ENCODE results near the gene PRPF19. TPM values are rescaled to one million over a fixed set of nuclear protein-coding genes. Genes with fewer than 3 reads are reported as not detected.
A peak's percentile ranks its signal among the peaks of the same experiment; 100 is the strongest.

Gene PRPF19
- total RNA-seq, 5 donors from 2014 or later (not counting 1 experiment from before 2014, with no cell fraction given) = 81.7 to 106 (median 96.9) TPM

DNA sequence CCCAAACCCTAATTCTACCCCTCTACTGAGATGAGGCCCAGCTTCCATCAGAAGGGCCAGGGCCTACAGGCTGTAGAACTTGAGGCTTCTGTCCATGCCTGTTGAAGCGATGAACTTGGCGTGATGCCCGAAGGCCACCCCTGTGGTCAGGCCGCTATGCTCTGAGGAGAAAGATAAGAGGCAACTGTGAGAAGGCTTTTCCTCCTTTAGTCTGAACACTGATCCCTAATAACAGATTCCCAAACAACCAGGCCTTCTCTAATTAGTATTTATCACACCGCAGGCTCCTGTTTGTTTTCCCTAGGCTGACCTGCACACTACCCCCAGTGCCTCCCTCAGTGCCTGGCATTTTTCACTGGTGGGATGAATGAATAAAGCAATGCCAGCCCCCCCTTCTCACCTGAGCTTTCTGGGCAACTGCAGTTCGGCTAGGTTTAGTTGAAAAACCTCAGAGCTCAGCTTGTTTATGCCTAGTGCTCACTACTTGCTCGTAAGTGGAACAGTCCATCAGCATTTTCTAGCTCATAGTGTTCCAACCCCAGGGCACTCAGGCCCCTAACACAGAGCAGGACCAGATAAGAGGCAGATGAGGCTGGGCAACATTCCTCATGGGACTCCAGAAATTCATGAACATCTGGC, 15.2 kb downstream of the PRPF19 start:
- POLR2A ChIA-PET = interaction anchor here in 1 of 2 donors (0.6 to 1.1 kb wide), 3 partner anchors 14 to 249 kb away, joined by 3 to 4 read pairs (median 4); no protein-coding TSS in a partner anchor
- Mint-ChIP-seq H3K36me3 (peaks cover 53% of the 10 kb centered on the region), H3K4me3 (no peak overlapping the region), H3K9me3 (no peaks in the 10 kb centered on the region), H3K4me1 (peaks cover 0 to 8% (median 5%) of the 10 kb centered on the region in 3 donors), H3K27ac (no peak overlapping the region), H3K27me3 (no peaks in the 10 kb centered on the region)
- Histone ChIP-seq H3K4me3 (ENCODE audit: control insufficient read depth in 1 of 2, extremely low read depth in 1 of 2, low read length in 1 of 2) (no peak overlapping the region), H3K27ac (ENCODE audit: low read length) (no peak overlapping the region), H3K27me3 (replicated peaks in 1 of 2; ENCODE audit: control insufficient read depth in 2 of 2, extremely low read depth in 1 of 2, insufficient read depth in 2 of 2, low read length in 1 of 2) (no peaks in the 10 kb centered on the region), H3K4me1 (ENCODE audit: control insufficient read depth in 1 of 2, extremely low read depth in 1 of 2, insufficient read depth in 2 of 2, low read length in 2 of 2) (no peaks in the 10 kb centered on the region), H3K36me3 (ENCODE audit: control insufficient read depth in 2 of 2, extremely low read depth in 1 of 2, insufficient read depth in 1 of 2, low read length in 1 of 2) (peaks cover 5 to 55% of the 10 kb centered on the region in 2 donors), H3K9me3 (no peaks in the 10 kb centered on the region)
- ATAC-seq (replicated peaks in 1 of 4) = no peak
- CTCF ChIA-PET = interaction anchor here (0.6 to 1.3 kb wide), 4 partner anchors 9 to 1118 kb away, joined by 3 to 5 read pairs (median 4); no protein-coding TSS in a partner anchor
- DNase-seq = no peak
- WGBS (ENCODE audit: insufficient coverage) = 92% methylated on average over 2 of the region's 7 CpGs

- Histone ChIP-seq H3K27ac (ENCODE audit: low read length) (no peak overlapping the region), H3K9me3 (no peaks in the 10 kb centered on the region), H3K4me1 (ENCODE audit: control insufficient read depth in 1 of 2, extremely low read depth in 1 of 2, insufficient read depth in 2 of 2, low read length in 2 of 2) (no peaks in the 10 kb centered on the region), H3K27me3 (replicated peaks in 1 of 2; ENCODE audit: control insufficient read depth in 2 of 2, extremely low read depth in 1 of 2, insufficient read depth in 2 of 2, low read length in 1 of 2) (no peaks in the 10 kb centered on the region), H3K36me3 (ENCODE audit: control insufficient read depth in 2 of 2, extremely low read depth in 1 of 2, insufficient read depth in 1 of 2, low read length in 1 of 2) (peaks cover 5 to 49% of the 10 kb centered on the region in 2 donors), H3K4me3 (ENCODE audit: control insufficient read depth in 1 of 2, extremely low read depth in 1 of 2, low read length in 1 of 2) (no peak overlapping the region)
- H3K9me3 Mint-ChIP-seq = no peaks in the 10 kb centered on the region
- peaks cover 0 to 8% (median 5%) of the 10 kb centered on the region in 3 donors for H3K4me1 Mint-ChIP-seq
- H3K27ac Mint-ChIP-seq = no peak overlapping the region
- peaks cover 50% of the 10 kb centered on the region for H3K36me3 Mint-ChIP-seq
- ATAC-seq (replicated peaks in 1 of 4) (no peak), DNase-seq (no peak)
- H3K27me3 Mint-ChIP-seq = no peaks in the 10 kb centered on the region
- CTCF ChIA-PET = interaction anchor here (0.6 to 1.3 kb wide), 3 partner anchors 60 to 1117 kb away, joined by 3 to 5 read pairs (median 4); no protein-coding TSS in a partner anchor
- H3K4me3 Mint-ChIP-seq = no peak overlapping the region
- POLR2A ChIA-PET = interaction anchor here in 1 of 2 donors (0.6 to 1.1 kb wide), 3 partner anchors 15 to 249 kb away, joined by 3 to 4 read pairs (median 4); no protein-coding TSS in a partner anchor
- WGBS (ENCODE audit: insufficient coverage) = 40% methylated on average over 1 of the region's 5 CpGs
Measured at GRCh38 chr11:60890696-60891095, 15.7 kb downstream of the PRPF19 start.

DNA sequence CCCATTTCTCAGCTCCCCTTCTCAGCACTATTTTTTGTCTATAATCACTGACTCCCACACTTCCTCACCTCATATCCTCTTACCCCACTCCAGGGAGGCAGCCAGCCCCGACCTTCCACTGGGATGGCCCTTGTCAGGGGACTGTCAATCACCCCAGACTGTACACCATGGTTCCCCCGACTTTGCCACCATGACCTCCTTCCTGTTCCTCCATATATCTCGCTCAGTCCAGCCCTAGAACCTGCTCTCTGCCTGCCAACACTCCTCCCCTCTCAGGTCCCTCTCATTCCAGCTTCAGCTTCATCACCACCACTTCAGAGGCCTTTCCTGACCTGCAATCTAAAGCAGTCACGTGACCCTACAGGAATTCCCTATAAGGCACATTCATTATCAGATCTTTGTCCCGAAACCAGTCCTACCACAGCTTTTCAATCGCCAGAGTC, 16.5 kb downstream of the PRPF19 start:
- Mint-ChIP-seq H3K9me3 (no peaks in the 10 kb centered on the region), H3K4me1 (peaks cover 0 to 8% (median 5%) of the 10 kb centered on the region in 3 donors), H3K4me3 (no peak overlapping the region), H3K36me3 (peaks cover 50% of the 10 kb centered on the region), H3K27ac (no peak overlapping the region), H3K27me3 (no peaks in the 10 kb centered on the region)
- no peaks in the 10 kb centered on the region for H3K9me3 ChIP-seq
- ATAC-seq (replicated peaks in 1 of 4) (no peak), DNase-seq (no peak)
- POLR2A ChIA-PET = interaction anchor here in 1 of 2 donors (0.7 kb wide), 1 partner anchor 52 kb away, joined by 8 read pairs; no protein-coding TSS in a partner anchor
- CTCF ChIA-PET = no interaction called here
- H3K36me3 ChIP-seq (ENCODE audit: control insufficient read depth in 2 of 2, extremely low read depth in 1 of 2, insufficient read depth in 1 of 2, low read length in 1 of 2) = peaks cover 5 to 41% of the 10 kb centered on the region in 2 donors
- no peaks in the 10 kb centered on the region for H3K4me1 ChIP-seq (ENCODE audit: control insufficient read depth in 1 of 2, extremely low read depth in 1 of 2, insufficient read depth in 2 of 2, low read length in 2 of 2)
- H3K4me3 ChIP-seq (ENCODE audit: control insufficient read depth in 1 of 2, extremely low read depth in 1 of 2, low read length in 1 of 2) = no peak overlapping the region
- 75% methylated on average over 6 of the region's 6 CpGs for WGBS (ENCODE audit: insufficient coverage)
- H3K27me3 ChIP-seq (replicated peaks in 1 of 2; ENCODE audit: control insufficient read depth in 2 of 2, extremely low read depth in 1 of 2, insufficient read depth in 2 of 2, low read length in 1 of 2) = no peaks in the 10 kb centered on the region
- H3K27ac ChIP-seq (ENCODE audit: low read length) = no peak overlapping the region

- peak; percentile 81 to 87 (median 82) for ATAC-seq (replicated peaks in 1 of 4)
- Mint-ChIP-seq H3K27me3 (no peaks in the 10 kb centered on the region), H3K9me3 (no peaks in the 10 kb centered on the region), H3K36me3 (peaks cover 49% of the 10 kb centered on the region), H3K27ac (no peak overlapping the region), H3K4me3 (no peak overlapping the region), H3K4me1 (peaks cover 0 to 11% (median 11%) of the 10 kb centered on the region in 3 donors)
- Histone ChIP-seq H3K4me1 (ENCODE audit: control insufficient read depth in 1 of 2, extremely low read depth in 1 of 2, insufficient read depth in 2 of 2, low read length in 2 of 2) (no peaks in the 10 kb centered on the region), H3K36me3 (ENCODE audit: control insufficient read depth in 2 of 2, extremely low read depth in 1 of 2, insufficient read depth in 1 of 2, low read length in 1 of 2) (peaks cover 5 to 27% of the 10 kb centered on the region in 2 donors), H3K9me3 (no peaks in the 10 kb centered on the region), H3K27me3 (replicated peaks in 1 of 2; ENCODE audit: control insufficient read depth in 2 of 2, extremely low read depth in 1 of 2, insufficient read depth in 2 of 2, low read length in 1 of 2) (no peaks in the 10 kb centered on the region), H3K27ac (ENCODE audit: low read length) (no peak overlapping the region), H3K4me3 (ENCODE audit: control insufficient read depth in 1 of 2, extremely low read depth in 1 of 2, low read length in 1 of 2) (no peak overlapping the region)
- POLR2A ChIA-PET = no interaction called here
- peak in 14 of 35 experiments; percentile 17 to 54 (median 28) for DNase-seq
- WGBS (ENCODE audit: insufficient coverage) = 67% methylated on average over 3 of the region's 5 CpGs
- CTCF ChIA-PET = interaction anchor here (0.6 to 1.8 kb wide), 10 partner anchors 12 to 825 kb away, joined by 3 to 45 read pairs (median 4); no protein-coding TSS in a partner anchor
Measured at GRCh38 chr11:60887556-60887955, 18.8 kb downstream of the PRPF19 start.

GRCh38 chr11:60880643-60881282, 25.6 kb downstream of the PRPF19 start:
- H3K9me3 ChIP-seq = no peaks in the 10 kb centered on the region
- no peaks in the 10 kb centered on the region for H3K4me1 ChIP-seq (ENCODE audit: control insufficient read depth in 1 of 2, extremely low read depth in 1 of 2, insufficient read depth in 2 of 2, low read length in 2 of 2)
- no peak overlapping the region for H3K27ac ChIP-seq (ENCODE audit: low read length)
- no peaks in the 10 kb centered on the region for H3K27me3 Mint-ChIP-seq
- H3K27me3 ChIP-seq (replicated peaks in 1 of 2; ENCODE audit: control insufficient read depth in 2 of 2, extremely low read depth in 1 of 2, insufficient read depth in 2 of 2, low read length in 1 of 2) = no peaks in the 10 kb centered on the region
- H3K4me3 ChIP-seq (ENCODE audit: control insufficient read depth in 1 of 2, extremely low read depth in 1 of 2, low read length in 1 of 2) = no peak overlapping the region
- ChIA-PET POLR2A (no interaction called here), CTCF (no interaction called here)
- no peak for ATAC-seq (replicated peaks in 1 of 4)
- DNase-seq = no peak
- H3K36me3 ChIP-seq (ENCODE audit: control insufficient read depth in 2 of 2, extremely low read depth in 1 of 2, insufficient read depth in 1 of 2, low read length in 1 of 2) = peaks cover 0 to 19% of the 10 kb centered on the region in 2 donors
- H3K9me3 Mint-ChIP-seq = no peaks in the 10 kb centered on the region
- H3K36me3 Mint-ChIP-seq = peaks cover 54% of the 10 kb centered on the region
- peaks cover 0 to 6% (median 6%) of the 10 kb centered on the region in 3 donors for H3K4me1 Mint-ChIP-seq
- H3K4me3 Mint-ChIP-seq = no peak overlapping the region
- 96% methylated on average over 6 of the region's 8 CpGs for WGBS (ENCODE audit: insufficient coverage)
- peak overlapping the region in 1 of 2 donors; percentile 61 for H3K27ac Mint-ChIP-seq

DNA sequence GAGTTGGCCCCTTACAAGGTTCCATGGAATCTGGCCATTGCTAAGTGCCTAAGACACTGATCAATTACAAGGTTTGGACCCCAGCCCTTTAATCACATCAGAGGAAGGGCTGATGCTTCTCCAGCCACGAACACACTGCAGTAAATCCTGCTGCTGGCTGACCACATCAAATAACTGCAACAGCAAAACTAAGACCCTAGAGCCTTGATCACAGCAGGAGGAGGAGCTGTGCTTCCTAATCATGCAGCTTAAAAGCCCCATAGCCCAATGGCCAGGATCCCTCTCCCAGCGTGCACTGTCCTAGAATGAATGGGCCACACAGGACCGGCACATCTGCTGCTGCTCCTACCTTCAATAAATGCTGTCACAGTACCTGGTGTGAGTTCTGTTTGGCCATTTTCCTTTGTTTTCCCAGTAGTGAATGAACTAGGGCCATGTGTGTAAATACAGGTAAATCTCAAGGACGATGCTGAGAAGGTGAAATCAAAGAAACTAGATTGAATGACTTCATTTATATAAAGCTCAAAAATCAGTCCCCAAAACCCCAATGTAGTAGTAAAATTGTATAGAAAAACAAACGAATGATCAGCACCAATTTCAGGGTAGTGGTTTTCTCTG, 26.3 kb downstream of the PRPF19 start:
- peaks cover 0 to 21% of the 10 kb centered on the region in 2 donors for H3K36me3 ChIP-seq (ENCODE audit: control insufficient read depth in 2 of 2, extremely low read depth in 1 of 2, insufficient read depth in 1 of 2, low read length in 1 of 2)
- ChIA-PET CTCF (no interaction called here), POLR2A (no interaction called here)
- no peaks in the 10 kb centered on the region for H3K27me3 ChIP-seq (replicated peaks in 1 of 2; ENCODE audit: control insufficient read depth in 2 of 2, extremely low read depth in 1 of 2, insufficient read depth in 2 of 2, low read length in 1 of 2)
- H3K27ac Mint-ChIP-seq = no peak overlapping the region
- H3K4me1 ChIP-seq (ENCODE audit: control insufficient read depth in 1 of 2, extremely low read depth in 1 of 2, insufficient read depth in 2 of 2, low read length in 2 of 2) = no peaks in the 10 kb centered on the region
- DNase-seq (no peak), ATAC-seq (replicated peaks in 1 of 4) (no peak)
- H3K27me3 Mint-ChIP-seq = no peaks in the 10 kb centered on the region
- no peak overlapping the region for H3K4me3 ChIP-seq (ENCODE audit: control insufficient read depth in 1 of 2, extremely low read depth in 1 of 2, low read length in 1 of 2)
- H3K36me3 Mint-ChIP-seq = peaks cover 48% of the 10 kb centered on the region
- no peaks in the 10 kb centered on the region for H3K9me3 Mint-ChIP-seq
- no peaks in the 10 kb centered on the region for H3K9me3 ChIP-seq
- no peak overlapping the region for H3K27ac ChIP-seq (ENCODE audit: low read length)
- H3K4me1 Mint-ChIP-seq = peaks cover 0 to 6% (median 6%) of the 10 kb centered on the region in 3 donors
- no CpG with 5 or more reads among the region's 5 CpGs for WGBS (ENCODE audit: insufficient coverage)
- no peak overlapping the region for H3K4me3 Mint-ChIP-seq

Data from T-cell (primary cell).